ENCODE results near the gene C22orf23. TPM values are rescaled to one million over a fixed set of nuclear protein-coding genes. Genes with fewer than 3 reads are reported as not detected.

C22orf23 gene
- total and polyA plus RNA-seq, 9 of the 15 experiments (the other 6 are each of a cell fraction or from before 2014, with no cell fraction given) = 0.25 to 1.0 (median 0.53) TPM

- CTCF ChIA-PET (ENCODE audit: low intra/inter-chr PET ratio) = no interaction called here
- no peaks in the 10 kb centered on the region for H3K9me3 ChIP-seq (replicated peaks; ENCODE audit: control insufficient read depth, insufficient read depth, low read depth, low read length)
- TF ChIP-seq TEAD2 (tag; IDR thresholded peaks at IDR 0.05) (no peak), ZNF12 (CRISPR knock-in tag; IDR thresholded peaks at IDR 0.05) (no peak), NR2C1 (IDR thresholded peaks at IDR 0.05) (no peak), NR2C1 (tag; IDR thresholded peaks at IDR 0.05) (no peak), NFATC3 (IDR thresholded peaks at IDR 0.05) (no peak), CBFA2T3 (IDR thresholded peaks at IDR 0.05) (no peak), E2F5 (CRISPR knock-in tag; IDR thresholded peaks at IDR 0.05) (no peak), DPF2 (IDR thresholded peaks at IDR 0.05) (no peak), ZNF707 (CRISPR knock-in tag; conservative IDR thresholded peaks at IDR 0.05) (no peak), FOXO4 (CRISPR knock-in tag; IDR thresholded peaks at IDR 0.05) (no peak), ILK (tag; IDR thresholded peaks at IDR 0.05; ENCODE audit: borderline replicate concordance, low read depth) (no peak), THRB (CRISPR knock-in tag; conservative IDR thresholded peaks at IDR 0.05) (no peak)
Observed at GRCh38 chr22:37954686-37955085, 1.3 kb upstream of the C22orf23 start.

More at GRCh38 chr22:37954686-37955085, 1.3 kb upstream of the C22orf23 start:
- H4K20me1 ChIP-seq (replicated peaks; ENCODE audit: control insufficient read depth, insufficient read depth, low read length) = 0 out of 2 replicates have a peak, but pooled peaks cover 3% of the 10 kb centered on the region
- peaks cover 34% of the 10 kb centered on the region for H3K36me3 ChIP-seq (ENCODE audit: control insufficient read depth, insufficient read depth, low read length)
- in situ Hi-C loops (cut with MboI) = no loop called here
- peak overlapping the region; percentile 98 for H3K4me2 ChIP-seq (ENCODE audit: insufficient read depth, low read length)
- H3K79me2 ChIP-seq (ENCODE audit: control insufficient read depth, insufficient read depth, low read length) = peaks cover 27% of the 10 kb centered on the region
- H3K4me3 ChIP-seq = peak overlapping the region; percentile 82
- peak overlapping the region; percentile 44; the same call in 2 of the 3 replicates for H3K27ac ChIP-seq (ENCODE audit: extremely low read depth, low read depth, low read length)
- peaks cover 7 to 20% of the 10 kb centered on the region in 2 experiments; a peak in 3 of 5 replicates for H3K4me1 ChIP-seq (replicated peaks in 1 of 2; ENCODE audit: control insufficient read depth in 2 of 2, insufficient read depth in 2 of 2, low read length in 2 of 2)
- 9% methylated on average over 4 of the region's 4 CpGs for WGBS (ENCODE audit: insufficient coverage, low coverage, missing lambda C conversion rate)
- ATAC-seq = no peak
- no peak for DNase-seq (ENCODE audit: extremely low read depth in 1 of 4, low spot score in 3 of 4)
- no peaks in the 10 kb centered on the region for H3K9me1 ChIP-seq (ENCODE audit: control insufficient read depth, insufficient read depth, low read length)
- FAIRE-seq = no peak
- H3K27me3 ChIP-seq (ENCODE audit: control insufficient read depth in 2 of 2, insufficient read depth in 2 of 2, low read length in 2 of 2) = no peaks in the 10 kb centered on the region
- H2AFZ ChIP-seq (ENCODE audit: low read depth, low read length) = no peak overlapping the region
- intact Hi-C loops (cut with micrococcal nuclease) = loop anchor here (10.0 kb wide), 1 partner anchor 70 kb away; no protein-coding TSS in a partner anchor
- no TSS peak for BruUV-seq (replicated peaks)
- H3K9ac ChIP-seq (ENCODE audit: insufficient read depth in 1 of 2, low read depth in 2 of 2, low read length in 2 of 2) = peak overlapping the region; percentile 83 to 100
- POLR2A ChIA-PET = interaction anchor here (0.8 to 1.3 kb wide), 5 partner anchors 10 to 136 kb away, joined by 3 to 8 read pairs (median 3); no protein-coding TSS in a partner anchor

Measured in K562 (cell line).